ENCODE data around the gene DLG2.
A peak's percentile ranks its signal among the peaks of the same experiment; 100 is the strongest.

DLG2 gene

DNA sequence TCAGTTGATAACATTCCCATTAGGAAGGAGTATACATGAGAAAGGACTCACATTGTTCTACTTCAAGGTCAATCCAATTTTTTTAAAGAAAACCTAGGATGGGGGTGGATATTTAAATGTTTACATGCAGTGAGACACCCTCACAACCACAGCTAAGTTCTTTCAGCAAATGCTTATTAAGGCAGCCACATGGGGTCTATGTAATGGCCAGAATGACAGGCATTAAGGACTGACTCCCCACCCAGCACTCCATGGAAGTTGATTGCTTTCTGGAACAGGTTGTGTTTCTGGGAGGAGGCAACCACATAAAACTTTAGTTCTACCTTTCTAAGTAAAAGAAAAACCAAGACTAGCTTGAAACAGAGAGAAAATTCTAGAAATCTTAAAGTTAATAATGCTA lies 1678.9 kb downstream of the DLG2 start:
- DNase-seq = no peak

DNA sequence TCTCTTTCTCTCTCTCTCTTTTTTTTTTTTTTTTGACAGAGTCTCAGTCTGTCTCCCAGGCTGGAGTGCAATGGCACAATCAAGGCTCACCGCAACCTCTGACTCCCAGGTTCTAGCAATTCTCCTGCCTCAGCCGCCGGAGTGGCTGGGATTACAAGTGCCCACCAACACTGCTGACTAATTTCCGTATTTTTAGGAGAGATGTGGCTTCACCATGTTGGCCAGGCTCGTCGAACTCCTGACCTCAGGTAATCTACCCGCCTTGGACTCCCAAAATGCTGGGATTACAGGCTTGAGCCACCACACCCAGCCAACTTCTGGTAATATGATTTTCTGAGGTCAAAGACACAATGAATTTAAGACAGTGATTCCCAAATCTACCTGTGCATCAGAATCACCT lies 1681.2 kb downstream of the DLG2 start:
- DNase-seq = no peak

DNA sequence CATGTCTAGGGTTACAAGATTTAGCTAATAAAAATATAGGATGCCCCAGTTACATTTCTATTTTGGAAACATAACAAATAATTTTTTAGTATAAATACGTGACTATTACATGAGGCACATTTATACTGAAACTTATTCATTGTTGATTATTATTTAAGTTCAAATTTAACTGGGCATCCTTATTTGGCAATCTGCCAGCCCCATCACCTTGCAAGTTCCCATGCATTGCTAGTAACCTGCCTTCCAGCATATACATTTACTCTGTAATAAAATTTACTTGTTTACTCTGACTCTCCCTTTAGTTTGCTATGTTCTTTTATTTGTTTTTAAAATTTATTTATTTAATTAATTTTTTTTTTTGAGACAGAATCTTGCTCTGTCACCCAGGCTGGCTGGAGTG lies 1686.1 kb downstream of the DLG2 start:
- DNase-seq = no peak

DNA sequence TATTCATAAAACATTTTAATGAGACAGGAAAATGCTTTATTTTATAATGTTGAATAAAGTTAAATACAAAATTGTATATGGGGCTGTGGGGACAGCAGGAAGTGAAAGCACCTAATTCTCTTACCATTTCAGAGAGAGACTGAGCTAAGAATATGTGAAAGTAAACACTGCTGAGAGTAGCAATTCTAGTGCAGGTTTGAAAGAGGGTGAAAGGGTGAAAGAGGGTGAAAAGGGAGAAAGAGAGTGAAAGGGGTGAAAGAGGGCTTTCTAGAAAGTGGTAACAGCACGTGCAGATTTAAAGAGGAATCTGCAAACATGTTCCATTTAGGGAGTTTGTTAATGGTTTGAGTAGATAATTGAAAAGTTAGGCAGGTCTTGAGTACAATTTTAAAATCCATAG lies 1689.0 kb downstream of the DLG2 start:
- no peak for DNase-seq

DNA sequence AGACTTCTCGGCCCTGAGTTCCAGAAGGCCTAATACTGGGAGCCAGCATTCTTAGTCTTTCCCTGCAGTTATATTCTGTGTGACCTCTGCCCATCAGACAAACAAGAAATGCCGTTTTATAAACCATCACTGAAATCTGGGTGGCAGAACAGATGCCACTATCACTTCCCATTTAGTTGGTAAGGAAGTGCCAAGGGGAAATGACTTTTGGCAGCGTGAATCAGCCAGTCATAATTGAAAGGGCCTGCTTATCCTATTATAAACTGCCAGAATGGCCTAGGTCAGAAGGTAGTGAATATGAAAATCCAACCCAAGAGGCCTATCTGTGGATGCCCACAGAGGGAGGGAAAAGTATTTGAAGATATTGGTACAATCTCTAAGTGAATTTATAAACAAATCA lies 1694.1 kb downstream of the DLG2 start:
- DNase-seq = no peak

DNA sequence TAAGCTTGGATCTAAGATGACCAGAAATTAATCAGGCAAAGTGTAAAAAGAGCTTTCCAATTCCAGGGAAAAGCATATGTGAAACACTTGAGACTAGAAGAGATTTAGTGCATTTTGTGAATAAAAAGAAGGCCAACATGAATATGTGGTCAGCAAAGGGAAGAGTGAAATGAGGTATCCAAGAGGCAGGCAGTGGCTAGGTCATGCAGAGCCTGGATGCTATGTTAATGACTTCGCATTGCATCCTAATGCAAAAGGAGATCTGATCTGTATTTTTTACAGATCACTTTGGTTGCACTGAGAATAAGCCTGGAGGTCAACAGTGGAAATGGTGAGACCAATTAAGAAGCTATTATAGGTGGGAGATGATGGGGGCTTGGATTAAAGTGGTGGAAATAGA lies 1699.7 kb downstream of the DLG2 start:
- DNase-seq = no peak

DNA sequence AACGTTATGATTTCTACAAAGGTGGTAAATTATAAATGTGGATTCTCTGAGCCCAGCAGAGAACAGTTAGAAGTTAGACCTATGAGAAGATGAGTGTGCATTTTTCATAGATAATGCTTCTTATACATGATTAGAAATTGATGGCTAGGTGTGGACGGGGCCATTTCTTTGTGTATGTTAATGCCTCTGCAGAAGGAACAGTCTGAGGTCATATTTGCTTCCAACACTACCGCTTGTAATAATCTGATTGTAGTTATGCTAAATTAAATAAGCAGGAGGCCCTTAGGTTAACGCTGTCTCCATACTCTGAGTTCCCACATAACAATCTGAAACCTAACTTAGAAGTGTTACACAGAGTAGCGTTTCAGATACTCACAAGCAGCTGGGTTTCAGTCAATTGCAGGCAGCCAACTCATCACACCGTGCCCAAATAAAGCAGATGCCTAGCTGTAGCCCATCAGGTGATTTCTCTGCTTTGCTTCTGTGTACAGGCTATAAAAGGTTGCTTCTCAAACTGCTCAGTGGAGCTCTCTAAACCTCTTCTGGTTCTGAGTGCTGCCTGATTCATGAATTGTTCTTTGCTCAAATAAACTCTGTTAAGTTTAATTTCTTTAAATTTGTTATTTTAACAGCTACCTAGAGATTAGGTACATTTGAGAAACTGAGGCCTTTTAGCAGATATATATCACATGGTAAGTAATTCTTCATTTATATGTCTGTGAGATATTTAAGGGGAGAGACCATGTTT lies 1702.2 kb downstream of the DLG2 start:
- DNase-seq = no peak

DNA sequence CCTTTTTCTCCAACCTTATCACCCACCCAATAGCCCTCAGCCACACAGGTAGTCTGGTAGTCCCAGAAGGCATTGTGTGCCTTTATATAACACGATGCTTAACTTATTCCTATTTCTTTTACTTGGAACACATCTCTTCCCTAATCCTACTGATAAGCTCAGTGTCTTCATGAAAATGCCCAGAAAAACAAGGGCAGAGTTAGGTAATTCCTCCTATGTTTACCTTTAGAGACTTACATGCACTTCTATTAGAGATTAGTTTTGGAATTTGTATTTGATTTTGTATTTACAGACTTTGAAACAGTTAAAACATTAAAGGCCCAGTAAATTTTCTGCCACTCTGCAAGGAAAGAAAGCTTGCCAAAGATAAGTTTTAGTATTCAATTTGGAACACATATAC lies 1703.2 kb downstream of the DLG2 start:
- no peak for DNase-seq

DNA sequence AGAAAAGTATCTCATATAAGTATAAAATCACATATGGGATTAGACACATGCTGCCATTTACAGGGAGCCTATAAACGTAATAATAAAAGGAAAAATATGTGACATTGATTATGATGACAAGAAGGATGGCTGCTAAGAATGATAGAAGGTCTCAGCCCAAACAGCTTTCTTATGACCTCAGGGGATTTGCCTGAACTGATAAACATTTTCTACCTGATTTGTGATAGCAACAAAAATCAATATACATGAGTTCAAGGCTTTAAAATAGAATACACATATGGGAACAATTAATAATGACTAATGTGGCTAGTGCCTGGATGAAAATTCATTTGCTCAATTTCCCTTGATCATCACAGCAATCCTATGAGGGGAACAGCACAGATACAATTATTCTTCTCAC lies 1704.2 kb downstream of the DLG2 start:
- no peak for DNase-seq

DNA sequence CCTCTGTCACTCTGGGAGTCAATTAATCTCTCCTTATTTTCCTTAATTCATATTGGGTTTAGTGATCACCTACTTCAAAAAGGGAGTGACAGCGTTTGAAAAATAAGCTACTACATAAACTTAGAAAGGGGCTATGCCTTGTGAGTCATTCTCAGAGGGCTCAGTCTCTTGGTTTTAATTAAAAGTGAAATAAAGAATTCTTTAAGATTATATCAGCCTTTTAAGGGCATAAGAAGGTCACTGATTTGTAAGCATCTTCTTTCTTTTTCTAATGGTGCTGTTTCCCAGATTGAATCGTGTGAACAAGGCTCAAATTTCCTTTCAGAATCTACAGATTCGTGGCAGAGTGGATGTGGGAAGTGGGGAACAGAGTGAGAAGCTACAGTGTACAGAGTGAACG lies 1704.8 kb downstream of the DLG2 start:
- no peak for DNase-seq

DNA sequence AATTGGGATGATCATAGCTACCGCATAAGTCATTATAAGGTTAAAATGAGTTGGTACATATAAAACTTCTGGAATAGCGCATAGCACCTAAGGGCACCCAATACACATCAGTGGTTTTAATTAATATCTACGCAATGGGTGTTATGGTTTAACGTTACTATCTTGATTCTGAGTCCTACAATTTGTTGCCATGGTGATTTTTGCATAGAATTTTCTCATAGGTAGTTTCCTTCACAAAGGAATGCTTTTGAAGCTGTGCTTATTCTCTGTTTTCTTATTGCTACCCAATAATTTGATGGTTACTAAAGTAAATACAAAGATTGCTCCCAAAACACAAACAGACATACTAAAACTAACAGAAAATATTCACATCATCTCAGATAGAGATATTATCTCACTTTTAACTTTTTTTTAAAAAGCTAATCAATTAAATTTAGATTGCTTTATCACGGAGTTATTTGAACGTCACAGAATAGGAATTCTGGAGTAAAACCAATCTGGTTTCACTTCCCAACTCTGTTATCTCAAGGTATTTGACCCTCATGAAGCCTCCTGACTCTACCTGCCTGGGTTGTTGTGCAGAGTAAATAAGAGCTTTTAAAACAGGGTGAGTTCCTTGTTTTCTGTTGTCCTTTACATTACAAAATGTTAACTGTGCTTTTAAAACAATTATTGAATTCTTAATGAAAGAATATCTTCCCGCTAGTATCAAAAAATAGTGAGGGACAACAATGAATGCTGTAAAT lies 1705.5 kb downstream of the DLG2 start:
- peak; percentile 0 for DNase-seq

DNA sequence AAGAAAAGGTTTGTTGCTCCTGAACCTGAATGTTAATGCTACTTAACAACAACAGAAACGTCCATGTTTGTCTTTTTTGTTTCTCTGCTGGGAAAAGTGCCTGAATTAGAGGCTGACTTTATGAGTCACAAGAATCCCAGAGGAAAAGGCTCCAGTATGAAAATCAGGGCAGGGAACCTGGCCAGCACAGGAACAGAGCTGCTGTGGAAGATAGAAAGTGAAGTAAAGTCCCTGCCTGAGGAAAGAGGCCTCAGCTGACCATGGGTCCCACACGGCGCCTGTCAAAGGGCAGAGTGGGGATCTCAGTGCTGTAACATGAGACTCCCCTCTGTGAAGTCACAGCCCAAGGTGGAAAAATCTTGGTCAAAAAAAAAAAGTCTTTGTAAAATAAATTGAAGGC lies 1708.7 kb downstream of the DLG2 start:
- no peak for DNase-seq

DNA sequence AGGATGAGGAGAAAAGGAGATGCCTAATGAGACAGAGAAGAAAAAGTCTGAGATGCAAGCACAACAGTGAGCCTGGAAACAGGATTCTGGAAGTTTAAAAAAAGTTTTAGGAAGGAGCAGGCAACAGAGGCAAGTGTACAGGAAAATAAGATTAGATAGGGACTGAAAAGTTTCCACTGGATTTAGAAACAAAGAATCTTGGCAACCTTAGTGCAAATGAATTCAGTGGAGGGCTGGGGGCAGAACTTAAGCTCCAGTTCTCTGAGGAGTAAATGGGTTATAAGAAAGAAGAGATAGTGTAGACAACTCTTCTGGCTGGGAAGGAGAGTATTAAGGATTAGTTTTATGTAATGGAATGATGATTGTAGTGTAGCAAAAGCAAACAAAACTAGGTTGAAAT lies 1712.1 kb downstream of the DLG2 start:
- DNase-seq = no peak

DNA sequence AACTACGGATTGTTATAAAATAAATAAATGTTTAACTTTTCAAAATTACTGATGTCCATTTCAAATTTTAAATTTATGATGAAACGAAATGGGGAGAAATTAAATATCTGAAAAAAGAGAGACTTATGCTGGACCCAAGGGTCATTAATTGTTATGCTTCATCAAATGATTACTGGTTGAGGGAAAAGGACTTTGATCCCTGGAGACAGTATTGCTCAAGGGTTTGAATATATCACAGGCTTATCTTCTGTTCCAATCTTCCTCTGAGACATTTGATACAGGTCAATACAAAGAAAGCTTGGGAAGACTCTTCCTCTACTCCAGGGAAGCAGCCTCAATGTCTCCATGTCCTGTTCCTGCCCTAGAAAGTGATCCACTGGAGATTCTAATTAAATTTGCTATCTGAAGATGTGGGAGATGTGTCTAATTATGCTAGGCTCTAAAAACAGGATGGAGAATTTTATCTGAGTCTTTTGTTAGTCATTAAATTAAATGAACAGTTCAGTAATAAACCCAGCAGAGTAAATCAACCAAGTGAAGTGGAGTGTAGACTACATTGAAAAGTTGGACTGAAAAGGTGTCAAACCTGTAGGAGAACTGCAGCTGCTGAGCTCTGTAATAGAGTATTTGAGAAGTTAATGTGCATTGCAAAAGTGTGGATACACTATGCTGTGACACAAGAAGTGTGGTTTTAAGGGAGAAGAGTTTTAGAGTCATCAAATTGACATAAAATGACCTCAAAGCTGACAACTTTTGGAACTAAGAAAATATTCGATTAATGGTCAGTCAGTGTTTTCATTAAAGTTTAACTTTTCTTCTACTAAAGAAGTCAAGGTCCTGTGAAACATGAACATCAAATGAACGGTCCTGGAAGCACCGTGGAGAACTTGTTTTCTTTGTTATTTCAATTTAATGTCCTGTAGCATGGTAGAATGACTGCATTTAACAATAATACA lies 1717.3 kb downstream of the DLG2 start:
- DNase-seq = no peak

DNA sequence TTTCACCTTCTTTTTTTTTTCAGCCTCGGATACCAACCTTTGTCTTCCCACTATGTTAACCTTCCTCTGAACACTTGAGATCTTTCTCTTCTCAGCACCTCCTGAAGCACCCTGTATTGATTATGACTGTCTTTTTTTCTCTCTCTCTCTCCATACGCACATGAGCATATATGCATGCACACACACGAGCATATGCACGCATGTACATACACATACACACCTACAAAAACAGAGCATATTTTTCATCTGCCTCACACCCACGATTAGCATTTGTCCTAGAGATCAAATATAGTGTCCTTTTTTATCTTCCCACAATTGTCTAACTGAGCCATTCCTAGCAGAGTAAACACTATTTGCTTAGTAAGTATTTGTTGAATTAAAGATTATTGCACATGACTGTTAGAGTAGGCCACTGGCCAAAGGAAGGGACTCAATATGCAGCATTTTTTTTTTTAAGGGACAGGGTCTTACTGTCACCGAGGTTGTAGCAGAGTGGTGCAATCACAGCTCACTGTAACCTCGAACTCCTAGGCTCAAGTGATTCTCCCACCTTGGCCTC lies 1718.8 kb downstream of the DLG2 start:
- DNase-seq = no peak

DNA sequence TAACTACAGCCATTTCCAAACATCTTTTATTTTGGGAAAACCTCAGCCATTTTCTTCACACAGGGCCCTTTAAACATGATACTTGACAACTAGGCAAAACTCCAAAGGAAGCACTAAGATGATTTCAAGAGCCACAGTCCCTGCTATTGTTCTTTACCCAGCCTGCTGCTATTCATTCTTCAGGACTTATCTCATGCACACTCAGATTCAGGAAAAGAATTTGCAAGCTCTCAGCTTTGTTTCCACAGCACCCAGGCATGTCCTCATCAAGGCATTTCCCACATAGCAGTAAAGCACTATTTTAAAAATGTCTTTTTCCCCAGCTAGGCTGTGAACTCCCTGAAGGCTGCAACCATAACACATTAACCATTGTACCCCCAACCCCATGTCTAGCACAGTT lies 1731.6 kb downstream of the DLG2 start:
- DNase-seq = no peak

DNA sequence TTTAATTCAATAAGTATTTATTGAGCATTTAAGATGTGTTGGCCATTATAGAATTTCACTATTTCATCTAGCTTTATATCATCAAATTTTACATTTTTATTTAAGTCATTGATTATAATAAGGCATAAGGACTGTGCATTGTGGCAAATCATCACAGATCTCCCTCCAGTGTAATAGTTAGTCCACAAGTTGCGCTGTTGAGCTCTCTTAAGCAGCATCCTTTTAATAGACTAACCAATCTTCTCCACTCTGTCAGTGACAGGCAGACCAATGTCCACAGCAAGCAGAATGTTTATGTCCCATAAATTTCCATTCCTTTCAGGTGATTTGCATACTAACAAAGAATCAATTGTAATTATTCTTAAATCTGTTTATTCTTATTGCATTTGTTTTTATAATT lies 1745.7 kb downstream of the DLG2 start:
- DNase-seq = no peak

DNA sequence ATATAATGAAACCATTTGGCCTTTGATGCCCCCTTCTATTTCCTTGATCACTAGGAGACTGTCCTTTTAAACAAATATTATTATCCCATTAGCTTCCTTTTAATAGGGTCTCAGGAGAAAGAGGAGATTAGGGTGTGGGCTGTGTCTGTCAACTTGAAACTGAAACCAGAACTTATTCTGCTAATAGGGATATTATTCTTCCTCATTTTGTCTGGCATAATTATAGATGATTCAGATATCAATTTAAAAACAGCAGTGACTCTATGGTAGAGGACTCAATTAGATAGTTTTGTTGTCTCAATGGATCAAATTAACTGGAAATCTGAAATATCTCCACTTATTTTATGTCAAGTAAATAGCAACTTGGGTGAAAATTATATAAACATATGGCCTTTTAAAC lies 1756.1 kb downstream of the DLG2 start:
- peak; percentile 40 for DNase-seq

DNA sequence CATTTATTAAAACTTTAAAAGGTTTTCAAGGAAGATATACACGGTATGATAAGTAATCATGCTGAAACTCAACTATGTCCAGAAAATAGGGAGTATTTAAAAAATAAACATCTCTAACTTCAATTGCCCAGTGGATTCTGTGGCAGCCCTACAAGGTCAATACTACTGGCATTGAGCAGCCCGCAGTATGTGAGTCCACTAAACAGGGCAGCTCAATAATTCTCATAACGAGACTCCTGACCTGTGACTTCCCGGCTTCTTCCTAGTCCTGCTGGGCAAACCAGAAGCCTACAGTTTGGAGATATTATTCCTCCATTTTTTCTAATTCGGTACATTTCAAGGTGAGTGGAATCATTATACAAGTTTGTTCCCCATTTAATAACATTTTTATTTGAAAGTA lies 1760.5 kb downstream of the DLG2 start:
- DNase-seq = no peak

DNA sequence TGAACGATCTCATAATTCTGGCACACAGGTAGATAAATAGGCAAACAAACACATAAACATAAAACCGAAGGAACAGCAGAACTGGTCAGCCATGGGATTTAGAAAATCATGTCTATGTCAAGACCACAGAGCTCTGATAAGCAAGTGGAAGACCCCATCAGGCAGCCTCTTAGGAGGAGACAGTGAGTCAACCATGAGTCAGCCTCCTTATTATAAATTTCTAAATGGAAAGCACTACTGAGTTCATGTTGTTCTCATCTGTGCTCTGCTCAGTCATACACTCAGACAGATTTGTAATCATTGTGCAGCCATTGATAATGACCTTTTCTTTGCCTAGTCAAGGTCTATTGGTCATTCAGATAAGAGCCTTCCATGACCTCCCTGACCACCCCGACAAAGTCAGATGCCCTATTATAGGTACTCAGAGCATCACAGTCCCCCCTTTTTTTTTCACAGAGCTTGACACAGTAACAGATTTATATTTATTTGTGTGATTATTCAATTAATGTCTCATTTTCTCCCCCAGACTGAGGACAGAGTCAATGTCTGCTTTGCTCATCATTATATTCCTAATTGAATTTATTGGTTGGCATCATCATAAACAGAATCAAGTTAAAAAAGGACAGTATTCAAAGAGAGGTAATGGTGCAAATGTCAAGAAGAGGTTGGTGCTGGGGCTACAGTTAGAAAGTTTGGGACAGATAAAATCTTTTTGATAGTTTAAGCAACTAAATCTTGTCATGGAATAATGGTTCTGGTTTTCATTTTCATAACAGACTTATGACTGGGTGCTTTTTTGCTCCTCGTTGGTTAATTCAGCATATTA lies 1761.3 kb downstream of the DLG2 start:
- DNase-seq = no peak

DNA sequence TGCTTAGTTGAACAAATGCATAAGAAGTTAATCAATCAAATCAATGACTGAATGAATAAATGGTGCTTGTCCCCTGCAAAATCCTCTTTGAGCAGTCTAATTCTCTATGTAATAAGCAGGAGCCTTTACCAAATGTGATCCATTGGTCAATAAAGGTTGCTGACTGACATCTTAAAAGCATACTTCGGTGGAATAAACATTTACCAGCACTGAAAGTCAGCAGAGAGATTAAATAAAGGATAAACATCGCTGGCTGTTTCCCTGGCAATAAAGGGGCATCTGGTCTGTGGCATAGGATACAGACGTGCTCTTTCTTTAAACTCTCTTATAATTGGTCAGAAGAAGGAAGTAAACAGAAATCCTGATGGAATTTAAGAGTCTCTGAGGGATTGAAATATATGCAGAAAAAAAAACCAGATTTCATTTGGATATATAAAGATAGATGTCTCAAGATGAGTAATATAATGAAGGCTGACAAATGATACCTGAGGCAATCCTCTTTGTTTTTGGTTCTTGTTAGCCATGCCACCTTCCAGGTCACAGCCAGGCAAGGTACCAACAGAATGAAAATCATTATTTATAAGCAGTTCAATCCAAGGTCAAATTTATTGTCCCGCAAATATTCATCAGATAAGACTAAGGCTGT lies 1762.6 kb downstream of the DLG2 start:
- no peak for DNase-seq

DNA sequence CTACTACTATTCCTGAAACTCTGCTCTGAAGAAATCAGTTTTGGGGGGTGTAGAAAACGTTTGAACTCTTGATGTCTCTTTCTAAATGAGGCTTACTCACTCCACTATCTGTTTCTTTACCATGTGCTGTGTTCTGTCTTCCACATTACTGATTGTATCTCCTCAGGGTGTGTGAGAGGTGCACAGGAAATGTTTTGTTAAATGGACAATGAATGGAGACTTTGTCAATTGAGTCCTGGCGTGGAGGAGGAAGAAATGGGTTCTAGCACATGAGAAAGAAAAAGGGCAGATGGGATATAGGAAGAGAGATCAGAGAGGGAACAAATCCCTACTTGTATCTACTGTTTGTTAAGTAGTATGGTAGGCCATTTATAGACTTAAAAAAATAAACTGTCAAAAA lies 1763.9 kb downstream of the DLG2 start:
- DNase-seq = no peak
